K562 (cell line): Measurements from ENCODE around the gene EPHA1. TPM values are rescaled to one million over a fixed set of nuclear protein-coding genes. Genes with fewer than 3 reads are reported as not detected.
A peak's percentile ranks its signal among the peaks of the same experiment; 100 is the strongest.

ENCODE experiments used
- ARID4B ChIP-seq: sonication (generic); formaldehyde crosslinking; IDR thresholded peaks from 2 replicates; pipeline ENCODE4 v1.8.0; 2022; ENCODE audit warnings: mild to moderate bottlenecking, missing genetic modification reagents
- ATF3 ChIP-seq, 2 experiments: fragments of 450-650 bp in 1 of 2; sonication (generic) in 1 of 2; formaldehyde crosslinking in 1 of 2; IDR thresholded peaks in 1 of 2; conservative IDR thresholded peaks in 1 of 2; 2 replicates each; pipeline versions ENCODE4 v1.6.1 to v1.8.1; 2016 to 2023; ENCODE audit warnings: mild to moderate bottlenecking in 2 of 2, moderate library complexity in 2 of 2, inconsistent platforms in 1 of 2, missing genetic modification reagents in 1 of 2
- CCAR2 ChIP-seq: fragments of 200-400 bp; formaldehyde crosslinking; IDR thresholded peaks from 2 replicates; pipeline ENCODE4 v1.6.1; 2017; ENCODE audit warnings: mild to moderate bottlenecking, low read depth, low read length
- JUND ChIP-seq, 2 experiments: IDR thresholded peaks; 2 replicates in 1 of 2; 3 replicates in 1 of 2; pipeline ENCODE4 v1.6.1; 2011; ENCODE audit warnings: borderline replicate concordance in 2 of 2, low read depth in 2 of 2, low read length in 2 of 2, improper control_type of control experiment in 1 of 2, missing biosample characterization in 1 of 2, missing genetic modification characterization in 1 of 2, missing genetic modification reagents in 1 of 2
- MCM7 ChIP-seq, 2 experiments: fragments of 450-650 bp; IDR thresholded peaks; 2 replicates each; pipeline ENCODE4 v1.6.1; 2016 to 2018
- MEIS2 ChIP-seq: fragments of 450-650 bp; IDR thresholded peaks from 2 replicates; pipeline ENCODE4 v1.6.1; 2014; ENCODE audit warnings: mild to moderate bottlenecking; ENCODE audit not compliant: partially characterized antibody
- RFX7 ChIP-seq: fragments of 250-450 bp; sonication (Bioruptor Pico); IDR thresholded peaks from 2 replicates; pipeline ENCODE4 v1.5.1; 2021; ENCODE audit warnings: mild to moderate bottlenecking
- SMAD1 ChIP-seq: fragments of 150-350 bp; IDR thresholded peaks from 2 replicates; pipeline ENCODE4 v1.6.1; 2014; ENCODE audit warnings: low read length, low read depth; ENCODE audit not compliant: partially characterized antibody
- SMARCC2 ChIP-seq: fragments of 450-650 bp; IDR thresholded peaks from 2 replicates; pipeline ENCODE4 v1.6.1; 2017; ENCODE audit warnings: antibody characterized with exemption, moderate library complexity, mild to moderate bottlenecking, low read depth
- SRSF3 ChIP-seq: fragments of 200-400 bp; formaldehyde crosslinking; IDR thresholded peaks from 2 replicates; pipeline ENCODE4 v1.6.1; 2016; ENCODE audit warnings: mild to moderate bottlenecking, low read length, moderate library complexity; ENCODE audit not compliant: insufficient read depth
- TRIM25 ChIP-seq: fragments of 450-650 bp; IDR thresholded peaks from 2 replicates; pipeline ENCODE4 v1.7.0; 2016; ENCODE audit warnings: borderline replicate concordance
- YBX1 ChIP-seq: fragments of 450-650 bp; IDR thresholded peaks from 2 replicates; pipeline ENCODE4 v1.7.1; 2016; ENCODE audit warnings: mild to moderate bottlenecking
- YY1 ChIP-seq, 3 experiments: IDR thresholded peaks; 2 replicates each; pipeline ENCODE4 v1.6.1; 2011; ENCODE audit warnings: low read length in 2 of 3, mild to moderate bottlenecking in 2 of 3, moderate library complexity in 2 of 3, borderline replicate concordance in 1 of 3, control low read depth in 1 of 3, low read depth in 1 of 3; ENCODE audit not compliant: insufficient read depth in 3 of 3, insufficient replicate concordance in 2 of 3, control insufficient read depth in 1 of 3, insufficient read length in 1 of 3; ENCODE audit errors: extremely low read depth in 1 of 3
- ZC3H4 ChIP-seq: sonication (generic); formaldehyde crosslinking; IDR thresholded peaks from 2 replicates; pipeline ENCODE4 v1.9.0; 2021; ENCODE audit warnings: missing genetic modification reagents, borderline replicate concordance
- ZNF143 ChIP-seq: sonication (generic); formaldehyde crosslinking; IDR thresholded peaks from 2 replicates; pipeline ENCODE4 v1.9.0; 2022; ENCODE audit warnings: mild to moderate bottlenecking, missing genetic modification reagents
- ZNF165 ChIP-seq: fragments of 250-450 bp; sonication (Bioruptor Pico); IDR thresholded peaks from 2 replicates; pipeline ENCODE4 v1.4.0; 2020; ENCODE audit warnings: borderline replicate concordance
- ZNF436 ChIP-seq: fragments of 250-450, 450-650 bp; sonication (Bioruptor Pico); formaldehyde crosslinking; IDR thresholded peaks from 2 replicates; pipeline ENCODE4 v1.7.0; 2020; ENCODE audit warnings: mild to moderate bottlenecking
- polyA plus RNA-seq, 8 experiments: library from polyadenylated mRNA; depleted of rRNA in 4 of 8; stranded (reverse) in 5 of 8; unstranded in 3 of 8; fragments of >200 nt; fragmentation: Nextera tagmentation in 2 of 8; fragmentation: Illumina TruSeq in 1 of 8; extraction: Ambion mirVana in 2 of 8; extraction: Trizol in 1 of 8; gene quantifications; 2 replicates each; pipeline versions ENCODE4 v1.2.1 to v1.2.3, GENCODE V29; 2011 to 2014; ENCODE audit warnings: inconsistent platforms in 1 of 8, missing spikeins in 1 of 8
- total RNA-seq, 7 experiments: library from RNA; depleted of rRNA in 6 of 7; stranded (reverse); fragments of >200 nt in 6 of 7; fragmentation: Illumina TruSeq in 2 of 7; extraction: Trizol in 2 of 7; gene quantifications; 2 replicates each; pipeline versions ENCODE4 v1.2.1 to v1.2.3, GENCODE V29; 2011 to 2021; ENCODE audit warnings: low replicate concordance in 1 of 7

Gene EPHA1
- total and polyA plus RNA-seq, 9 of the 15 experiments (the other 6 are each of a cell fraction or from before 2014, with no cell fraction given) = 0.22 to 0.57 (median 0.32) TPM; not detected in 6

- TF ChIP-seq ZNF436 (CRISPR knock-in tag) (no peak), MCM7 (IDR thresholded peaks at IDR 0.05) (no peak), YBX1 (no peak), ZNF165 (CRISPR knock-in tag) (no peak), ARID4B (CRISPR knock-in tag) (no peak), ATF3 (IDR thresholded peaks at IDR 0.05) (0 out of 2 replicates have a peak, but pooled peaks have one; percentile 20), ATF3 (CRISPR knock-in tag; conservative IDR thresholded peaks at IDR 0.05) (no peak), MEIS2 (no peak), TRIM25 (no peak), SMAD1 (no peak), JUND (IDR thresholded peaks at IDR 0.05; ENCODE audit: borderline replicate concordance, low read depth, low read length) (0 out of 2 replicates have a peak, but pooled peaks have one; percentile 7), JUND (tag; IDR thresholded peaks at IDR 0.05; ENCODE audit: borderline replicate concordance, low read depth, low read length) (no peak), SMARCC2 (no peak), RFX7 (no peak), CCAR2 (no peak), YY1 (IDR thresholded peaks at IDR 0.05; ENCODE audit: borderline replicate concordance in 1 of 3, control insufficient read depth in 1 of 3, extremely low read depth in 1 of 3, insufficient read depth in 3 of 3, insufficient read length in 1 of 3, insufficient replicate concordance in 2 of 3, low read depth in 1 of 3, low read length in 2 of 3) (no peak), SRSF3 (no peak), ZC3H4 (CRISPR knock-in tag) (no peak), ZNF143 (no peak)
Observed at GRCh38 chr7:143356414-143357050, 52.1 kb downstream of the EPHA1 start (continued).
